NCI-H524 (cell line): Measurements from ENCODE around the gene CDC14A.
A peak's percentile ranks its signal among the peaks of the same experiment; 100 is the strongest.
"Not testable (repeated sequence)": the region's sequence is repeated elsewhere in the genome, so short reads cannot be mapped to it uniquely, and the experiment has no call there.

Source experiments
- DNase-seq, 2 experiments: peaks; one replicate each; lab custom pipeline; 2025; lab: John Stamatoyannopoulos, UW

The CDC14A gene

DNA sequence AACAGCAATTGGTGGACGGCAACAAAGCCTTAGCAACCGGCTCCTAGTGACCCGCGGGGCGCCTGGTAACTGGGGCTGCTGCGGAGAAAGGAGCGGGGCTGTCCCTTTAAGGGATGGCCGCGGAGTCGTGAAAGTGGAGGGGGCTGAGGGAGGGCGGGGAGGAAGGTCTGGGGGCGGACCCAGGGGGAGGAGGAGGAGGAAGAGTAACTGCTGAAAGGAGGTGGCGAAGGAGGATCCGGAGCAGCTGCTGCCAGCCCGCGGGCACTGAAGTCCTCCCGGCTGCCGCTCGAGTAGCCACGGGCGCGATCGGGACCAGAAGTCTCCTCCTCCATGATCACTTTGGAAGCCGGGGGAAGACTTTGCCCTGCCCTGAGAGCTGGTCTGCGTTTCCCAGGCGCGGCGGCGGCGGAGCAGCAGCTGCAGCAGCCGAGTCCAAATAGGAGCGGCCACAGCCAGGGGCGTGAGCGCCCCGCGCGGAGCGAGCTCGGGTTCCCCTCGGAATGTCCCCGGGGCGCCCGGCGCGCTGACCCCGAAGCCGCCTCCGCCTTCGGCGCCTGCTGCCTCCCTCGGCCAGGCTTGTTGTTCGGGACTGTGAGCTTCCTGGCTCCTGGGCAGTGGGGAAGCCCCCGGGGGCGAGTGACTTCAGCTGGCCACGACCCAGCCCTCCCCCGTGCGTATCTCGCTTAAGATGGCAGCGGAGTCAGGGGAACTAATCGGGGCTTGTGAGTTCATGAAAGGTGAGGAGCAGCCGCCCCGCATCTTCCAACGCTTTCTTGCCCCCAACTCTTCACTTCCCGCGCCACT, at the start of gene CDC14A:
Gene CDC14A (plus strand): TSS at position 240 of the 804 bp plus-strand sequence. CDS start 449 bp downstream, at position 689.
- peak; percentile 94 to 95 for DNase-seq

GRCh38 chr1:100302739-100303138, 49.6 kb upstream of the CDC14A start:
- DNase-seq, result no peak

DNA sequence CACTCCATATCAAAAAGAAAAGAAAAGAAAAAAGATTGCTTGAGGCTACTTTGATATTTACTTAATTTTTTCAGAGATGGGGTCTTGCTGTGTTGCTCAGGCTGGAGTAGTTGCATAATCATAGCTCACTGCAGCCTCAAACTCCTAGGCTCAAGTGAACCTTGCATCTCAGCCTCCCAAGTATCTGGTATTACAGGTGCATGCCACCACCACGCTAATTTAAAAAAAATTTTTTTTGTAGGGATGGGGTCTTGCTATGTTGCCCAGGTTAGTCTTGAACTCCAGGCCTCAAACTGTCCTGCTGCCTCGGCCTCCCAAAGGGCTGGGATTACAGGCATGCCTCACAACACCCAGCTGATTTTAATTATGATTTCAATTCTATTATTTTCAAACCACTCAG, 48.1 kb upstream of the CDC14A start:
- DNase-seq, result no peak

GRCh38 chr1:100304921-100305320, 47.4 kb upstream of the CDC14A start:
- no peak for DNase-seq

DNA sequence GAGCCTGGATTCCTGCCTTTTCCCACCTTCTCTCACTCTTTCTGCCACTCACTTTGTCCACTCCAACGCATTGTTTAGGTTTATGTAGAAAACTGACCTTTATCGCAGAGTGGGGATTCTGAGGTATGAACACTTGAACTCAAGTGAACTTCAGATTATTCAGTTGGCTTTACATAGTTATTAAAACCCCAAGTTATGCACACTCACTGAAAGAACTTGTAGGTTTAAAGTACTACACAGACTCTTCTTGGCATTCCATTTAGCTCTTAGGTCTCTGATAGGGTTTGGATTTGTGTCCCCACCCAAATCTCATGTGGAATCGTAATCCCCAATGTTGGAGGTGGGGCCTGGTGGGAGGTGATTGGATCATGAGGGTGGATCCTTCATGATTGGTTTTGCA, 46.4 kb upstream of the CDC14A start:
- DNase-seq, result no peak

DNA sequence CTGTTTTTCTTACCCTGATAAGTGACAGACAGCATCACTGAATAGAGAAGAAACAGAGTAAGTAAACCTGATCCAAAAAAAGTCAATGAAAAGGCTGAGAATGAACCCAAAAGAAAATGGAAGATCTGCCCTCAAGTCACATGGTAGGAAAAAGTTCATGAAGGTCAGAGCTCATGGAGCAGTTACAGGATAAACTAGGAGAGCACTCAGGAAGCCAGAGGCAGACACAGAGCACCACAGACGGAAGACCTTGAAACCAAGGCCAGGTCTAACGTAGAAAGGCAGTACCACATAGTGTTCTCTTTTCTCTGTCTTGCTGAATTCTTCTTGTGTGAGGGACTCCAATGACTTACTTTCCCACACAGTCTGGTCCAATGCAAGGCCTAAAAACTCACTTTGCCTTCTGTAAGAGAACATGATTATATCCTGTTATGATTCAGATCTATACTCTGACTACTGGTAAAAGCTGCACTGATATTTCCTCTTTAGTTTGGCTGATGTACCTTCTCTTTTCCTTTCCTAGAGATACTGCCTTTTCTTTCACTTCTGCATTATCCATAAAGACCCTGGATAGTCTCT, 45.5 kb upstream of the CDC14A start:
- no peak for DNase-seq

- DNase-seq, result no peak
These were observed 43.5 kb upstream of the CDC14A start for GRCh38 chr1:100308777-100309176.

DNA sequence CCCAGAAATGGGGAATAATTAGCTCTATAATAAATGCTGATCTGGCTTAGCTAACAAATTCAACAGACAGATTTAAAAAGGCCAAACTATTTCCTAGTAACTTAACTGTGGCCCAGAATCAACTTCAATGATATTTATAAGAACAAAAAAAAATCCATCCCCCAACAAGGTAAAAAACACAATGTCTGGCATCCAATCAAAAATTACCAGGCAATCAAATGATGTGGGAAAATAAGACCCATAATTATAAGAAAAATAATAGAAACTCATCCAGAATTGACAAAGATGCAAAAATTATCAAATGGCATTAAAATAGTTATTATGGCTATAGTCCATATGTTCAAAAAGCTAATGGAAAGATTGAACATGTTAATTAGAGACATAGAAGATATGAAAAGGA, 42.4 kb upstream of the CDC14A start:
- DNase-seq, result no peak

GRCh38 chr1:100313382-100313781, 38.9 kb upstream of the CDC14A start:
- no peak for DNase-seq

DNA sequence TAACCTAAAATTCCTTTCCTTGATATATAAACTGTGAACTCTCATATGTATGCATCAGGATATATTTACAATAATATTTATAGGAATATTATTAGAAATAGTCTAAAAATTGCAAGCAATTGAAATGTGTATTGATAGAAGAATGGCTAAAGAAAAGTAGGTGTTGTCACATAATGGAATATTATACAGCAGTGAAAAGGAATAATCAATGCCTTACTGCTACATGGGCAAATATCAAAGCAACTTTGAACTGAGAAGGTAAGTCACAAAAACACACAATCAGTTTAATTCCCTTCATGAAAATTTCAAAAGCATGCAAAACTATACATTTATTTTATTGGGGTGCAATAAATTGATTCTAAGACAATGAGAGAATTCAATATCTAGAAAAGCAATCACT, 35.7 kb upstream of the CDC14A start:
- no peak for DNase-seq

DNA sequence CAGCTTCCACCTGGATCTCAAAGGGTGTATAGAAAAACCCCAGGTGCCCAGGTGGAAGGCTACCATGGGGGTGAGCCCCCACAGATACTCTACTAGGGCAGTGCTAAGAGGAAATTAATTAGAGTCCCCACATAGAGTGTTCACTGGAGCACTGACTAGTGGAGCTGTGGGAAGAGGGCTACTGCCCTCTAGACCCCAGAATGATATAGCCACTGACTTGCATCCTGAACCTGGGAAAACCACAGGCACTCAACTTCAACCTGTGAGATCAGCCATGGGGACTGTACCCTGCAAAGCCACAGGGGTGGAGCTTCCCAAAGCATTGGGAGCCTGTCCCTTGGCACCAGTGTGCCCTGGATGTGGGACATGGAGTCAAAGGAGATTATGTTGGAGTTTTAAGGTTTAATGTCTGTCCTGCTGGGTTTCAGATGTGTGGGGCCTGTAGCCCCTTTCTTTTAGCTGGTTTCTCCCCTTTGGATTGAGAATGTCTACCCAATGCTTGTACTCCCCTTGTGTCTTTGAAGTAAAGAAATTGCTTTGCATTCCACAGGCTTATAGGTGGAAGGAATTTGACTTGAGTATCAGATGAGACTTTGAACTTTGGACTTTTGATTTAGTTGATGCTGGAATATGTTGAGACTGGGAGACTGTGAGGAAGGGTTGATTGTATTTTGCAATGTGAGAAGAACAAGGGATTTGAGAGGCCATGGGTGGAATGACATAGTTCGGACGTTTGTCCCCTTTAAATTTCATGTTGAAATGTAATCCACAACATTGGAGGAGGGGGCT, 31.8 kb upstream of the CDC14A start:
- no peak for DNase-seq

DNA sequence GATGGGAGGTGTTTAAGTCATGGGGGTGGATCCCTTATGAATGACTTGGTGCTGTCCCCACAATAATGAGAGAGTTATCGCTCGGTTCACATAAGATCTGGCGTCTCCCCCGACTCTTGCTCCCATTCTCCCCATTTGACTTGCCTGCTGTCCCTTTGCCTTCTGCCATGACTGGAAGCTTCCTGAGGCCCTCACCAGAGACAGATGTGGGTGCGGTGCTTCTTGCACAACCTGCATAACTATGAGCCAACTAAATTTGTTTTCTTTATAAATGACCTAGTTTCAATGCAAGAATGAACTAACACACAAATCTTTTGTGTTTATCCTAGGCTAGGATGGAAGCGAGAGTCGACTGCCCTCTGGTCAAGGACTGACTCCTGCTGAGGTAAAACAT, 31.2 kb upstream of the CDC14A start:
- no peak for DNase-seq

DNA sequence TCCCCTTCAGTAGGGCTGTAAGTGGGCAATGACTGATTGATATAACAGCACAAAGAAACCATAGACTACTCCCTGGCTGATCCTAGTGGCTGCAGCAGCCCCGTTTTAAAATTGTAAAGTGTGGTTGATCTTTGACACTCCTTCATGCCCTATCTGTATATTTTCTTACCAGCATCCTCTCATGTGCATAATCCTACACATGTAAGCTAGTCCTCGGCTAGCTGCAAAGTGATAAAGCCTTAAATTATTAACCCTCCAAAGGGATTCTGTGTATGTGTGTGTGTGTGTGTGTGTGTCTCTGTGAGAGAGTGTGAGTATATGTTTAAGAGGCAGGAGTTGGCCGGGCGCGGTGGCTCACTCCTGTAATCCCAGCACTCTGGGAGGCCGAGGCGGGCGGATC, 30.8 kb upstream of the CDC14A start:
- DNase-seq, result no peak

- DNase-seq, result no peak
These were observed 29.7 kb upstream of the CDC14A start for GRCh38 chr1:100322436-100323211.

GRCh38 chr1:100323419-100324106, 28.7 kb upstream of the CDC14A start:
- no peak for DNase-seq

GRCh38 chr1:100325415-100326324, 26.6 kb upstream of the CDC14A start:
- no peak for DNase-seq

DNA sequence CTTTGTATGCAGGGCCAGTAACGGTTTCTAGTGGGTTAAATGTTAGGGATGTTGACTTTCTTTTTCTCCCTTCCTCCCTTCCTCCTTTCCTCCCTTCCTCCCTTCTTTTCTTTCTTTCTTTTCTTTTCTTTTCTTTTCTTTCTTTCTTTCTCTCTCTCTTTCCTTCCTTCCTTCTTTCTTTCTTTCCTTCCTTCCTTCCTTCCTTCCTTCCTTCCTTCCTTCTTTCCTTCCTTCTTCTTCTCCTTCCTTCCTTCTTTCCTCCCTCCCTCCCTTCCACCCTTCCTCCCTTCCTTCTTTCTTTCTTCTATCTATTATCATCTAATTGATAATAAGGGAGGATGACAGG, 26.0 kb upstream of the CDC14A start:
- DNase-seq, result not testable (repeated sequence)

GRCh38 chr1:100328133-100328532, 24.2 kb upstream of the CDC14A start:
- DNase-seq, result no peak

- DNase-seq, result not testable (repeated sequence)
These were observed 21.2 kb upstream of the CDC14A start for GRCh38 chr1:100331146-100331545.

GRCh38 chr1:100332331-100332730, 20.0 kb upstream of the CDC14A start:
- no peak for DNase-seq

GRCh38 chr1:100335436-100335835, 16.9 kb upstream of the CDC14A start:
- DNase-seq, result no peak
